GM20000 (cell line): Measurements from ENCODE around the gene HOXB4.

Experiments used
- DNase-seq: peaks from one replicate; pipeline ENCODE4 v3.0.0; 2012; ENCODE audit warnings: low spot score
- CTCF ChIP-seq: IDR thresholded peaks from 2 replicates; pipeline ENCODE4 v1.5.1; 2012; ENCODE audit warnings: mild to moderate bottlenecking, control low read depth; ENCODE audit errors: extremely low read depth, missing control alignments

Gene HOXB4

GRCh38 chr17:48556576-48557401 lies 21.4 kb downstream of the HOXB4 start:
- no peak for DNase-seq
- no peak for TF ChIP-seq CTCF

GRCh38 chr17:48556229-48556575 lies 21.9 kb downstream of the HOXB4 start:
- TF ChIP-seq CTCF: no peak
- DNase-seq: no peak

GRCh38 chr17:48555258-48556228 lies 22.6 kb downstream of the HOXB4 start:
- DNase-seq: peak; percentile 76
- TF ChIP-seq CTCF: no peak

- no peak for DNase-seq
- TF ChIP-seq CTCF: no peak
Measured at GRCh38 chr17:48554412-48555257, 23.5 kb downstream of the HOXB4 start.

GRCh38 chr17:48553826-48554225 lies 24.3 kb downstream of the HOXB4 start:
- TF ChIP-seq CTCF: no peak
- DNase-seq: no peak

GRCh38 chr17:48553190-48553547 lies 25.0 kb downstream of the HOXB4 start:
- no peak for TF ChIP-seq CTCF
- DNase-seq: no peak
